ENCODE results near the gene TMEM120B.
A peak's percentile ranks its signal among the peaks of the same experiment; 100 is the strongest.

Gene TMEM120B

DNA sequence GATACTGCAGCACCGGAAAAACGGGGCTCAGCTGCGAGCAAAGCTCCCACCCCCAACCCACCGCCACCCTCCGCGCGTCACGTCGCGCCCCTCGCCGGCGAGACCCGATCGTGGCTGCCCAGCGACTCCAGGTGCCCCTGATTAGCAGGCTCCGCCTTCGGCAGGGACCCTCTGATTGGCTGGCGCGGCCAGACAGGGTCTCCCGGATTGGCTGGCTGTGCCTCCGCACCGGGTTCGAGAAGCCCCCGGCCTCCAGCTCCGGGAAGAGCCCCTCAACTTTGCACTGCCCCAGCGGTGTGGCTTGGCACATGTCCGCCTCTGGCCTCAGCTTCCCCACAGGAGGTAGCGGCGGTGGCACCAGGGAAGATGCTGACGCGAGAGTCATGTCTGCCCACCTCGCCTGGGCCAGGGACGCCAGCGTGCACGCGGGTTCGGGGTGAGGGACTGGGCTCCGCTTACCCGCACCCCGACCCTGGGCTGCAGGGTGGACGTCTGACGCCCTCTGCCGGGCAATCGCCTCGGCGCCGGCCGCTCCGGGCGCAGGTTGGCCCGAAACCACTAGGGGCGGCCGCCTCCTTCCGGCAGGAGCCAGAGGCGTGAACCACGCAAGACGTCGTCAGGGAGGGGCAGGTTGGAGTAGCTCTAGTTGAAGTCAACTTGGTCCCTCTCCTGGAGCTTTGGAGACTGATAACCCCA is 81.4 kb downstream of the TMEM120B start:
- DNase-seq = peak; percentile 96

DNA sequence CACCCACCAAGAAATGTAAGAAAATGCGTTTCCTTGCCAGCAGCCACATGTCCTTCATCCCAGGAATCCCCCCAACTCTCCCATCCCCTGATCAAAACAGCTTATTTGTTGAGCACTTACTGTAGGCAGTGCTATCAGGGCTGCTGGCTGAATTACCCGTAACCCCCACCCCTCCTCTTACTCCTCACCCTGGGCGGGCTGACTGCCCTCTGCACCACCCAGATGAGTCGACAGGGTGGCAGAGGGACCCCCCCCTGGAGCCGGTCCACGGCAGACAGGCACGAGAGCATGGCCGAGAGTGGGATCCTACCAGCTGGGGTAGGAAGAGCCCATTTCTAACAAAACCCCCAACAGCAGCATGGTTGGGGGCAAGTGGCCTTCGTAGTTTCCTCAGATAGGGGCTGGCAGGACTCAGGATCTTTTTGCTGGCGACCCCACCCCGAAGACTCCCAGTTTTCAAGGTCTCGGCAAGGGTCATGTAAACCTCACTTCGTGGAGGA is 82.0 kb downstream of the TMEM120B start:
- DNase-seq = no peak

- peak; percentile 82 for DNase-seq
These were observed 82.7 kb downstream of the TMEM120B start for GRCh38 chr12:121795034-121795968.

DNA sequence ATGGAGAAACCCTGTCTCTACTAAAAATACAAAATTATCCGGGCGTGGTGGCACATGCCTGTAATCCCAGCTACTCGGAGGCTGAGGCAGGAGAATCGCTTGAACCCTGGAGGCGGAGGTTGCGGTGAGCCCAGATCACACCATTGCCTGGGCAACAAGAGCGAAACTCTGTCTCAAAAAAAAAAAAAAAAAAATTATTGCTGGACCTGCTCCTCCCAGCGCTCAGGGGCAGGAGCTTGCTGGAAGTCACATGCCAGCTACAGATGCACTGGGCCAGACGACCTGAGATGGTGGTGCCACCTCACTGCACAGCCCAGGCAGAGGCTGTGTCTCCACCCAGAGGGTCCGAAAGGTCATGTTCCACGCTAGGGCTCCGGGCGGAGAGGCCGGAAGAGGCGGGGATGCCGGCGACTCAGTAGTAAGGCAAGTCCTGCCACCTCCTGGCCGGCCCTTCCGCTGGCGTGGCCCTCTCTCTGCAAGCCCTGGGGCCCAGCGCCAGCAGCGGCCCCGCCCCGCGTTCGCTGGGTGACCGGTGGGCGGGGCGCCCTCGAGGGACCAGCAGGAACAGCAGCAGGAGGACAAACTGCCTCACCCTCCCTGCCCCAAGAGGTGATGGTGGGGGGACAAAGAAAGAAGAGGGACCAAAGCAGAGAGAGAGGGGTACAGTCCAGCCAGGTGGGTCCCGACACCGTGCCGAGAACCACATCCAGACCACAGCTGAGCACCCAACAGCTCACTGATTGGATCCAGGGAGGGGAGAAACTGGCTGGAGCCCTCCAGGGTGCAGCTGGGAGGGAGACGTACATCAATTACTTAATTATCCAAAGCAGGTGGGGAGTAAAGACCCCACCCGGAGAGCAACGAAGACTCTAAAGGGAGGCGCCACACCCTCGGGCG is 84.6 kb downstream of the TMEM120B start:
- no peak for DNase-seq

GRCh38 chr12:121797937-121798786 is 85.6 kb downstream of the TMEM120B start:
- DNase-seq = no peak

DNA sequence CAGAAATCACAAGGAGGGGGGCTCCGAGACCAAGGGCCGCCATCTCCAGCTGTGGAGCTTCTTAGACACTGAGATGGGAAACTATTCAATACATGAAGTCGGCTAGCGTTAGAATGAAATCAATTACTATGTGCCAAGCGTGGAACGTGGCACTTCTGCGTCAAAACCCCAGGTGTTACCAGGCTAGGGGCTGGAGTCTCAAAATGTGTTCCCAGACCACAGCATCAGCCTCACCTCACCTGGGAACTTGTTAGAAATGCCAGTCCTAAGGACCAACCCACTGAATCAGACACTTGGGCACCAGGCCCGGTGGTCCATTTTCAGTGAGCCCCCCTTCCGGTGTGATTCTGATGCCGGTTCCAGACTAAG is 86.2 kb downstream of the TMEM120B start:
- no peak for DNase-seq

DNA sequence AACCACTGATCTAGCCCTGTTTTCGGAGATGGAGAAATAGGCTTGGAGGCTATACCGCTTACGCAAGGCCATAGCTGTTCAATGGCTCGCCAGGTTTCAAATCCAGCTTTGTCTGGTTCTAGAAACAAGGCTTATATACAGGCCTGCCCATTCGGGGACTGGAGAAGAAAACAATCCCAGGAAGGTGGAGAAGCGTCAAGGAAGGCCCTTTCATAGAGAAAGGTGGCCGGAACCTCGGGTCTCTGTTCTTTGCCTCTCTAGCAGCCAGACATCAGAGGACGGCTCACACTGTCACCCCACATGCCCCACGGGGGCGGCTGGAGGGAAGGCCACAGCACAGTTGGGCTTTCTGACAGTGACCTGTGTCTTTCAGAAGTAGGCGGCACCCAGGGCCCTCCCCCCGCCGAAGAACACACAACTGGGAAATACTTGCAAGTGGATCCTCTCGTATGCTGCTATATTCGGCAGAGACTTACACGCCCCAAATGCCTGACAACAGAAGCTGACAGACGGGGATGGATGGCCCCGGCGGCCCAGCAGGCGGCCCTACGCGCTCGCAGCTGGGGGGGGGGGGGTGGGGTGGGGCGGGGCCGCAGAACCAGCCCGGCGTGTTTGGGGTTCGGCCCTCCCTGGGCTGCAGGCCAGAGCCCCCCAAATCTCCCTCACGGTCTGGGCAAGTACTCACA is 86.7 kb downstream of the TMEM120B start:
- DNase-seq = peak; percentile 56

GRCh38 chr12:121799842-121800693 is 87.5 kb downstream of the TMEM120B start:
- DNase-seq = peak; percentile 81

DNA sequence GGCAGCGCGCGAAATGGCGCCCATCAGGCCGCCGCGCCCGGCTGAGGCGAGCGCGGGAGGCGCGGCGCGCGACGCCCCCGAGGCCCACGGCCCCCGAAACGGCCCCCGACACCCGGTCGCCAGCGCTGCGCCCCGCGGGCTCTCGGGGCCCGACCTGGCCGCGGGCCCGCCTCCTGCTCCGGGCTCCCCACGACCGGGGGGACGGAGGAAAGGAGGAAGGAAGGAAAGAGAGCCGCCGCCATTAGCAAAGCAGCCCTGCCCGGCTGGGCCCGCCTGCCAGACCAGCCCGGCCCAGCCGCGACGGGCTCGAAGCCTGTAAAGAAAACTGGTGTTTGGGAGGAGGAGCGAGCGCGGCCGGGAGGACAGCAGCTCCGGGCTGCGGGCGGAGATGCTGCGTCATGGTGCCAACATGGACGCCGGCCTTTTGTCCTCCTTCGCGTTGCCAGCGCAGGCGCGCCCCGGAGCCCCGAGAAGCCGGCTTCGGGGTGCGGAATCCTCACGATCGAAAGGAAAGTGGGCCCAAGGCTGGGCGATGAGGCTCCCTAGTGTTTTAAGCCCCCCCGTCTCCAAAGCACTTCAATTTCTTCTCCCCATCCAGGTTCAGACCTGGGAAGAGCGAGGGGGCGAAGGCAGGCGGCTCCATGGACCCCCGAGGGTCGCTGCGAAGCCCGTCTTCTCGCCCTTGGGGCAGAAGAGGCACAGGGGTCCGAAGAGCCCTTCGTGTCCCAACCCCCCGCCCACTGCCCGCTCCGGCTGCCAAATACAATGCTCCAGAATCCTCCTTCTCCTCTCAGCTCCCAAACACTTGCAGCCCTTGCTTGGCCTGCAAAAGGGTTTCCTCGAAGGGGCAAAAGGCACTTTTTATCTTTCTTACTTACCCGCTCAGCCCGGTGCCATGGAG is 88.4 kb downstream of the TMEM120B start:
- peak; percentile 76 for DNase-seq

DNA sequence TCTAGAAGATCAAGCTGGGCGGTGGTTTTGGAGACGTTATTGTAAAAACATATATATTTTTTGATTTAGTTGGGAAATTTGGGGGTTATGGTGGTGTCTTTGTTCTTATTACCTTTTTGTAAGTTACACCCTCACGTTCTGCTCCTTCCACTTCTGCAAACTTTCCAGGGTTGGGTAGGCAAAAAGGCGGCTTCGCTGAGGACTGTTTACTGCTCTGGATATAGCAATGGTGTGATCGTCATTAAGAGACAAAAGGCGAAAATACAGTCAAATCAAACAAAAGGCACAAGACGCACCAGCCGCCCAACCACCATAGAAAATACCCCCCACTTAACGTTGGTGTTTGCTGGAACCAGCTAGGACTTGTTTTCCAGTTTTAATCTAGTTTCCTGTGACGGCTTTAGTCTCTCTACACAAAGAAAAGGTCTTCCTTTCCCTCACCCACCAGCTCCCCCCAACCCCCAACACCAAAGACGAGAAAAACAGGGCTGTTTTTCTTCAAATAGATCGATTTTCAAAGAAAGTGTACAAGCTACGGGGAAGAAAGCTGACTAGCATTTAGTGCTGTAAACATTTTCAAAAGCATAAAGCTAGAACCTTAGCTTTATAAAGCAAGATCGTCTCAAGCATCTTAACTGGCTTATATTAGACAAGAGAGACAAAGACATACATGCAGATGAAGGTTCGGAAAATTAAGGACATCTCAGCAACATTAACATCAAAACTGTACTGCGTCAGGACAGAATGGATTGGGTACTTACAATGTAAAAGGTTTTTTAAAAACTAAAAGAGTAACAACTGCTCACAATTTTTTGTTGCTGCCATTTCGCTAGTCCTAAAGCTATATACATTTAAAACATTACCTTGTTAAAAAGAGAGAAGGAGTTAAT is 89.3 kb downstream of the TMEM120B start:
- peak; percentile 30 for DNase-seq

DNA sequence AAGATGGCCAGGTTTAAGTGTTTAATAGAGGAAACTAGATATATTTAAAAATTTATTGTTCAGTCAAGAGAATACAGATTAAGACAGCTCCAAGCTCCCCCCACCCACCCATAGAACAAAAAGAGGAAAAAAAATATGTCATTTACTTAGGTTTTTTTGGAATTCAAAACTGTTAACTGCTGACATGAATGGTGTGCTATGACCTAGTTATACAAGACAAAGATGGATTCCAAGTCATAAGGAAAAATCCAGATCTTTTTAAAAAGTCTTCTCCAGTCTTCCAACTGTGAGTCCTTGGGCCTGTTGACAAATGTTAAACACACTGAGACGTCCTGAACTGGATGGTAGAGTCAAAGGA is 89.9 kb downstream of the TMEM120B start:
- DNase-seq = no peak

DNA sequence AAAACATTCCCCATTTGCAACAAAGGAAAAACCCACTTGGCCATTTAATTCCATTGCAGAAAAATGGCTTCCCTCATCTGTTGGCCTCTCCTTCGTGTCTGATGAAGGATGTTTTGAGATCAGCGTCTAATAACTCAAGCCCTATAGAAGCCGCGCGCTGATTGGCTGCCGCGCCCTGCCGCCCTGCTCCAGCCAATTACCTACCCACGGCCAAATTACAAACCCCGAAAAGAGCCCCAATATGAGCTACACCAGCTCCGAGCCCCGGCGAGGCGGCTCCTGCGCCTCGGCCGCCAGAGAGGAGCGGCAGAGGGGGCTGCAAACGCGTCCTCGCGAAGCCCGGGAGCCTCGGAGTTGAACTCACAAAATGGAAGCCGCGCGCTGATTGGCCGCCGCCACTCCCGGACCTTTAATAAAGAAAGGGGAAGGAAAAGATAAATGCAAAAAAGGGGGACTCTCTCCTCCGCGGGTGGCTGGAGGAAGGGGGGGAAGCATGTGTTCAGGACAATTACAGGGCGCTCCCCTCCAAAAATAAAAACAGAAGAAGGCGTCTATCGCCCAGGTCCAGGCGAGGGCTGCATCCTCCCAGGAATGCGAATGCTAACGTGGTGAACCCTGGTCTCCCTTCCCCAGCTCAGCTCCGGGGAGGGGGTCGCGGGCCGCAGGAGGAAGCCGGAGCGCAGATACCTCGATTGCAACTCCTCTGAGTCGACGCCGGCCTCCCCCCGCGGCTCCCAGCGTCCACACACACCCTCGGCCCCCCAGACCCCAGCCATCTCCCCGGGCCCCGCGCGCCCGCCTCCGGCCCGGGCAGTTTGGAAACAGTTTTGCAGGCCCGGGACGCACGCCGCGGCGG is 90.5 kb downstream of the TMEM120B start:
- DNase-seq = peak; percentile 88

- DNase-seq = peak; percentile 61
These were observed 91.4 kb downstream of the TMEM120B start, which contains the start of gene SETD1B for GRCh38 chr12:121803861-121804416. Gene SETD1B, plus strand, starts transcription at chr12:121804009. Its CDS starts 729 bp downstream, at chr12:121804738.

DNA sequence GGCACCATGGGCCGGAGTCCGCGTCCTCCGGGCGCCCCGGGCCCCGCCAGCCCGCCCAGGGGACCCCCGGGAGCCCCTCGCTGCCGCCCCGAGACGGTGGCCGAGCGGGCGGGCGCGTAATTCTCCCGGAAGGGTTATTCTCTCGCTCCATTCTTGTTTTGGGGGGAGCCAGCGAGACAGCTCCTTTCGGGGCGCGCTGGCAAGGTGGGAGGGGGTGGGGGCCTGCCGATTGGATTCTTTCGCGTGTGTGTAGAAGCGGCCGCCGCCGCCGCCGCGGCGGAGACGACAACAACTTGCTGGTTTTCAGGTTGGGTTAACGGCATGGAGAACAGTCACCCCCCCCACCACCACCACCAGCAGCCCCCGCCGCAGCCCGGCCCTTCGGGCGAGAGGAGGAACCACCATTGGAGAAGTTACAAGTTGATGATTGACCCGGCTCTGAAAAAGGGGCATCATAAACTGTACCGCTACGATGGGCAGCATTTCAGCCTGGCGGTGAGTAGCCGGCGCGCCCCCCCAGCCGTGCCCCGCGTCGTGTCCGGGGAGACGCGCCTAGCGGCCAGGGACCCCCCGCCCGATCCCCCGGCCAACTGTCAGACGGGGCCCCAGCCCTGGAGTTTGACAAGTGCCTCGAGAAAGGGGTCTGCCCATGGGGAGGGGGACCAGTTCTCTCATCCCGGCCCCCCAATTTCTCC is 92.0 kb downstream of the TMEM120B start:
- peak; percentile 67 for DNase-seq

- DNase-seq = no peak
These were observed 92.8 kb downstream of the TMEM120B start for GRCh38 chr12:121805171-121806008.

Measured in activated naive CD4-positive, alpha-beta T cell treated with anti-CD3 and anti-CD28 coated beads, Interleukin-2, amount 50 U/mL, for 16 hours (primary cell).